ENCODE results near the gene CLCF1.

CLCF1 gene

GRCh38 chr11:67372993-67373647, at the start of gene CLCF1:
TSS of gene CLCF1 (minus strand) at chr11:67373598. CDS start at chr11:67373539, 59 bp downstream.
- no peak for DNase-seq

GRCh38 chr11:67422891-67423290, 49.5 kb upstream of the CLCF1 start:
- DNase-seq = no peak

DNA sequence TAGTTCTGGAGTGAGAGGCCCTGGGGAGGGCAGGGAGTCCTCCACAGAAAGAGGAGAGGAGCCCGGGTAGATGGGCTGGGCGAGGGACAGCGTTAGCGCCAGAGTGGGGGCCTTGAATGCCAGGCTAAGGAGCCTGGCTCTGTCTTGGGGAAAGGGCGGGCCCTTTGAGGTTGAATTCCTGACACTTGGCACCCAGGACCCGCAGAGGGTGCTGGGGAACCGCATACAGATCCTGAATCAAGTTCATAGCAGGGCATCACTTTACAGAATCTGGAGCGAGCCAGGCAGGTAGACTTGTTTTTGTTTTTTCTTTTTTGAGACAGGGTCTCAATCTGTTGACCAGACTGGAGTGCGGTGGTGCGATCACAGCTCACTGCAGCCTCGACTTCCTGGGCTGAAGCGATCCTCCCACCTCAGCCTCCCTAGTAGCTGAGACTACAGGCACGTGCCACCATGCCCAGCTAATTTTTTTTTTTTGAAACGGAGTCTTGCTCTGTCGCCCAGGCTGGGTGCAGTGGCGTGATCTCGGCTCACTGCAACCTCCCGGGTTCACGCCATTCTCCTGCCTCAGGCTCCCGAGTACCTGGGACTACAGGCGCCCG, 48.1 kb upstream of the CLCF1 start:
- no peak for DNase-seq

DNA sequence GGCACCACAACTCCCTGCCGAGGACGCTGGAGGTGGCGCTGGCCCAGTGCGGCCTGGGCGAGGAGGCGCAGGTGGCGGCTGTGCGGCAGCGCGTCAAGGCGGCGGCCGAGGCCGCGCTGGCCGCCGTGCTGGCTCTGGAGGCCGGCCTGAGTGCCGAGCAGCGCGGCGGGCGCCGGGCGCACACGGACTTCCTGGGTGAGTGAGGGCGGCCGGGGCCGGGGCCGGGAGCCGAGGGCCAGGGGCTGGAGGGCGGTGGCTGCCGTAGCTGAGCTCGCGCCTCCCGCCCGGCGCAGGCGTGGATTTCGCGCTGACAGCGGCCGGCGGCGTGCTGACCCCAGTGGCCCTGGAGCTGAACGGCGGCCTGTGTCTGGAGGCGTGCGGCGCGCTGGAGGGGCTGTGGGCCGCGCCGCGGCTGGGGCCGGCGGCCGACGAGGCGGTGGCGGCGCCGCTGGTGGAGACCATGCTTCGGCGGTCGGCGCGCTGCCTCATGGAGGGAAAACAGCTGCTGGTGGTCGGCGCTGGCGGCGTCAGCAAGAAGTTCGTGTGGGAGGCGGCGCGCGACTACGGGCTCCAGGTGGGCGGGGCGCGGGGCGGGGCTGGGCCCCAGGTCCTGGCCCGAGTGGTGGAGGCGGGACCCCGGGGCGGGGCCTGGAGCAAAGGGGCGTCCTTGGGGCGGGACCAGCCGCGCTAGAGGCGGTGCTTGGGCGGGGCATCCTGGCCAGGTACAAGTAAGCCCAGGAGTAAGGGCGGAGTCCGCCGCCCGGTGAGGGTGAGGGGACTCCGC, 47.4 kb upstream of the CLCF1 start:
- peak; percentile 48 for DNase-seq

DNA sequence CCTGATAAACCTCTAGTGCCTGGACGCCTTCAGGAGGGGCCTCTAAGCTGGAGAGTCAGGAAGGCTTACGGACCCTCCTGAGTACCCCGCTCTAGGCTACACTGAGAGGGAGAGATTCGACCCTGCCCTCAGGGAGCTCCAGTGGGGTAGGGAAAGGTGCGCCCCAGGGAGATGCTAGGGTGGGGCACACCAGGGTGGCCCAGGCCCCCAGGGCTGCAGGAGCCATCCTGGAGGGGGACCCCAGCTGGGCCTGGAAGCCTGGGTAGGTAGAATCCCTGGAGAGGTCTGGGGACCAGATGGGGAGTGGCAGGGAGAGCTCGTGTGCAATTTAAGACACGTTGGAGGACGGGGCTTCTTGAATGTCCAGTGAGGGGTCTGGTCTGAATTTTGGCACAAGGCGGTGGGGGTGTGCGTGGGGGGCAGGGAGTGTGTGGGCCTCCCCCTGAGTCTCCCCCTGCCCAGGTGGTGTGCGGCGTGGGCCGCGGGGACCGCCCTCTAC, 46.8 kb upstream of the CLCF1 start:
- DNase-seq = no peak

- no peak for DNase-seq
Measured at GRCh38 chr11:67419325-67420049, 46.1 kb upstream of the CLCF1 start.

DNA sequence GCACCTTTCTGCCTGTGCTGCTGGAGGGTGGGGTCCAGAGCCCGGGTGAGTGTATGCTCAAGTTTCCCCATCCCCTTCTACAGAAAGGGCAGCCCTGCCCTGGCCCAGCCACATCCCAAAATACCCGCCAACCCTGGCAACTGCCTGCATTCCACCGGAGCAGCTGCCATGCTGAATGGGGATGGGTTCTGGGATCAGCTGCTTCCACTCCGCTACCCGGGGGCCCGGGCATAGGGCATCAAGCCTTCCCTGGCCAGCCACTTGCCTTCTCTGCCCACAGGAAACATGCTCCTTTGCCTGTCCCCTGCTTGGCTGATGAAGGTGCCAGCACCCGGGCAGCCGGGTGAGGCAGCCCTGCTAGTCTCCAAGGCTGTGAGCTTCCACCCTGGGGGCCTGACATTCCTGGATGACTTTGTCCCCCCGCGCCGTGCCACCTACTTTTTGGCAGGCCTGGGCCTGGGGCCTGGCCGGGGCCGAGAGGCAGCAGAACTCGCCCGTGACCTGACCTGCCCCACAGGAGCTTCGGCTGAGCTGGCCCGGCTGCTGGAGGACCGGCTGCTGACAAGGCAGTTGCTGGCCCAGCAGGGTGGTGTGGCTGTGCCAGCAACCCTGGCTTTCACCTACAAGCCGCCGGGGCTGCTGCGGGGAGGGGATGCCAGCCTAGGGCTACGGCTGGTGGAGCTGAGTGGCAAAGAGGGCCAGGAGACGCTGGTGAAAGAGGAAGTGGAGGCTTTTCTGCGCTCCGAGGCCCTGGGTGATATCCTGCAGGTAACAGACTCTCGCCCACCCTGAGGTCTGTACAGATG, 45.3 kb upstream of the CLCF1 start:
- DNase-seq = no peak

DNA sequence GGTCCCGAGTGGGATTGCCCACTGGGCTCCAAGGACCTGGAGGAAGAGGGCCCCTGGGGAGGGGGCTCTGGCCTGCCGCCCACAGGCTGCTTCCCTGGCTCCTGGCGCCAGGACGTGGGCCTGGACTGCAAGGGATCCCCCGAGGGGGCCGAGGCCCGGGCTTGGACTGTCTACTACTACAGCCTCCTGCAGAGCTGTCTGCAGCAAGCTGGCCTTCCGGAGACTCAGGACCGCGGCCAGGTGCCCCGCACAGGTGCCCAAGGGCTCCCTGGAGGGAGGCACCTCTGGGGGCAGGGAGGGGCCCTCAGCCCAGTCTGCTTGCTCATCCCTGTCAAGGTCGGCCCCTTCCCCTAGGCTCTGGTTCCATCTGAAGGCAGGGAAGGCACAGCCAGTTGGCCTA, 44.0 kb upstream of the CLCF1 start:
- DNase-seq = no peak

DNA sequence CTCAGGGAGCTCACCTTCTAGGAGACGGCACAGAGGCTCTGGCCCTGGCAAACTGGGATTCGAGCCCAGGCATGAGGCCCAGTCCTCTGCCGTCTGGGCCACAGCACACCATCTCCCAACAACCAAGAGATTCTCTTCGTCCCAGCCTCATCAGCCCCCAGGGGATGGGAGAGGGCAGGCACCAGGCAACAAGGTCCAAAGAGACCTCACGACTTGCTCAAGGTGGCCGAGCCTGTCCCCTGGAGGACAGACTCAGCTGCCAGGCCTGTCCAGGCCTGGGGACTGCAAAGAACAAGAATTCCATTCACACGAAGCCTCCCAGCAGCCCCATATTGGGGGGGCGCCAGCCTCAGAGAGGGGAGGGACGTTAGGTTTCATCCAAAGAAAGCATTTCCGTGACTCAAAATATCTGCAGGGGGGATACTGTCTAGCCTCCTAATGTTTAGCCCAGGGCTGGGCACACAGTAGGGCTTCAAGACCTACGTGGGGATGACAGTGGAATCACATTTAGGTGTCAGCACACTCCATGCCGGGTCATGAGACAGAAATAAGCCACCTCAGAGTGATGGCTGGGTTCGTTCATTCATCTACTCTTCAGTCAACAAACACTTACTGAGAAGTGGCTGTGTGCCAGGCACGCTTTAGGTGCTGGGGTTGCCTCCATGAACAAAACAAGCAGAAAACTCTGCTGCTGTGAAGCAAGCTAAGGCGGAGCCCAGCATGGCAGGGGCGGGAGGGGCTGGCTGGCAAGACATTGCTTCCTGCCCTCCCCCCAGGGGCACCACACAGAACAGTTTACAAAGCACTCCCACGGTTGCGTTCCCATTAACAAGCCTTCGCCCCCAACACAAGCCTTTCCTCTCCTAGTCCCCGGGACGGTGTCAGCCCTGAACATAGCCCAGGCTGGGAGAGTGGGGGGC, 43.3 kb upstream of the CLCF1 start:
- DNase-seq = no peak

- no peak for DNase-seq
Measured at GRCh38 chr11:67415501-67416304, 42.3 kb upstream of the CLCF1 start, which contains the start of gene CARNS1. TSS of gene CARNS1 (plus strand) at chr11:67415678. CDS start at chr11:67416200, 522 bp downstream.

- DNase-seq = no peak
Measured at GRCh38 chr11:67413266-67413849, 40.0 kb upstream of the CLCF1 start.

- no peak for DNase-seq
Measured at GRCh38 chr11:67412495-67413179, 39.2 kb upstream of the CLCF1 start.

DNA sequence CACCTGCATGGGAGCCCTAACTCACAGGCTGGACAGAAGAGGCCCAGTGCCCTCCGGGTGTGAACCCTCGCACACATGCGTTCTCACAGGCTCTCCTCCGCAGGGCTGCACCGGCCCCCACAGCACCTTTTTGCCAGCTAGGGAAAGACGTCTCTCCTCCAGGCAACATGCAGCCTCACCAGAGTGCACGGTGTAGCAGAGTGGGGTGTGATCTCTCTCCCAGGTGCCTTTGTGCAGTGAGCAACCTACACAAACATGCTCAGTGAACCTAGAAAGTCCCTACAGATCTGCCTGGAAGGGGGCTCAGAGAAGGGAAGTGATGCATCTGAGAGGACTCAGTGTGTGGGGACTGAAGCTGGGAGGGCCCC, 38.4 kb upstream of the CLCF1 start:
- no peak for DNase-seq

DNA sequence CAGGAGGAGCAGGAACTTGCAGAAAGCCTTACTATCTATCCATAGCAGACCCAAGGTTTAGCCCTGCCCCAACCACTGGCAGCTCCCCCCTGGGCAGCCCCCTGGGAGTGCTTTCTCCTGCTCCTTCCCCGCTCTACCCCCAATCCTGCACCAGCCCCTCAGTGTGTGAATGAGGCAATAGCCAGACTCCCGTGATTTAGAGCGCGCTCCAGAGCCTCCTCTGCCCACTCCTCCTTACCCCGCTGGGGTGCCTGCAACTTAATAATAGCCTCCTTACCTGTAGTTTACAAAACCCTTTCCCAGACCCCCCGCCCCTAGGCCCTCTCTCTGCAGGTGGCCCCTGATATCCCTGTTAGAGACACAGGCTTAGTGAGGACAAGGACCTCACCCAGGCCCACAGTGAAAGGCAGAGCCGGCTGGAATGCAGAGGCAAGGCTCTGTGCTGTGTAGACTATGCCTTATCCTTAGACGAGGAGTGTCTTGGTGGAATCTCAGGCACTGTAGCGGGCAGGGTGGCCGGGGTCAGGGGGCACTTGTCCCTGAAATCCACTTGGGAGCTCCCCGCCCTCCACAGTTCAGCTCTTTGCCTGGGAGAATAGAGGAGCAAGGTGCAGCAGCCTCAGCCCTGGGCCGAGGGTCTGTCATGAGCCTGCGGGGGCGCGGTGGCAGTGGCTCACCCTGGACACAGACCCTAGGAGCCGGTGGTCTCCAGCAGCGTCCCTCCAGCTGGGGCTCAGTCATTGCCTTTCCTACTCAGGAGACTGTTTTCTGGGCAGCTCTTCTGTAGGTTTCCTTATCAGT, 37.8 kb upstream of the CLCF1 start:
- DNase-seq = no peak

DNA sequence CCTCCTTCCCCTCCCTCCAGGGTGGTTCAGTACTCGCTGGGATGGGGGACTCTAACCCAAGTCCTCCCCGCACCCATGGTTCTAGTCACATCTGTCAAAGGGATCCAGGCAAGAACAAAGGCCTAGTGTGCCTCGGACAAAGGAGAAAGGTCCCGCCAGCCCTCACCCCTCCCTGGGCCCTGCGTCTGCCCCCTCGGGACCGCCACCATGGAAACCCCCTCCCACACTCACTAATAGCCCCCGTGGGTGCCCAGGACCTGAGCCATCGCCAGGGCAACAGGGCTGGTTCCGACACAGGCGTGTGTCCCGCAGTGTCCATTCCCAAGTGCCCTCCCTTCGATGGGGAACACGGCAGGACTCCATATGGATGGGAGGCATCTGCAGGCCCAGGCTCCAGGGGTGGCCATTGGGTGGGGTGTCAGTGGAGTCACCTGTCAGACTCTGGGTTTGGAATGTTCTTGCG, 37.0 kb upstream of the CLCF1 start:
- DNase-seq = no peak

DNA sequence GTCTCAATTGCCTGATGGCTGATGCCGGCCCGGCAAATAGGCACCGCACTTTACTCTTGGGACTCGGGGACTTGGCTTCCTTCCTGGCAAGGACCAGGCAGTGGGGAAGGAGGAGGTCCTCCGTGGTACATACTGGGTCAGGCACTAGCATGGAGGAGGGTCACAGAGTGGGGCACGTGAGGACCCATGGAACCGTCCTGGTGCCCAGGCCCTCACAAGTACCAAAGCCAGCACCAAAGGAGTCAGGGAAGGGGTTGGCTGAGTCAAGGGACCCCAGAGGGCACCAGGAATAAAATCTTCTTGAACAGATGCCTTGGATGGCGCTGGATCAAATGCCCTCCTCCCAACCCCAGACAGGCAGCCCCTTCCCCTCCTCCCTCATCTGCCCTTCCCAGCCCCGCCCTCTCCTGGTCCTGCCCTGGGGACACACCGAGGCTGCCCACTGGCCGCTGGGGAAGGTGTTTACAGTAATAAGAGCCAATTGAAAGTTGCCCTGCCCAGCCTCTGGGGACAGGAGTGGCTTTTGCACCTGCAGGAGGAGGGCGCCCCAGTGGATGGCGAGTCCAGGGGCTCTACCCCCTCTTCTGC, 36.5 kb upstream of the CLCF1 start:
- no peak for DNase-seq

DNA sequence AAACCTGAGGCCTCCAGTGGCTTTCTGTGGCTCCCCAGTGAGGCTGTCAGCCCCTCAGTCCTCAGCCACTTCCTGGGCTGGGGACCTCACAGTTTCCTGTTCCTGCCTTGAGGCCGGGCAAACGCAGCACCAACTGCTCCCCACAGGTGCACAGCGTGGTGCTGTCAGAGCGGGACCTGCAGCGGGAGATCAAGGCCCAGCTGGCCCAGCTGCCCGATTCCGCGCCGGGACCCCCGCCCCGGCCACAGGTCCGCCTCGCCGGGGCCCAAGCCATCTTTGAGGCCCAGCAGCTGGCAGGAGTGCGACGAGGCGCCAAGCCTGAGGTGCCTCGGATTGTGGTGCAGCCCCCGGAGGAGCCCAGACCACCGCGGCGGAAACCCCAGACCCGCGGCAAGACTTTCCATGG, 35.9 kb upstream of the CLCF1 start:
- DNase-seq = no peak
